ENCODE data around the gene REM2. TPM values are rescaled to one million over a fixed set of nuclear protein-coding genes. Genes with fewer than 3 reads are reported as not detected.
"Not testable (repeated sequence)": the region's sequence is repeated elsewhere in the genome, so short reads cannot be mapped to it uniquely, and the experiment has no call there.

REM2 gene
- total RNA-seq, 4 donors from 2014 or later: 1.1 TPM; not detected in 3

- no peaks in the 10 kb centered on the region for H3K9me3 ChIP-seq
- TF ChIP-seq POLR2A (IDR thresholded peaks at IDR 0.05) (no peak), CTCF (IDR thresholded peaks at IDR 0.05 in 4 of 5, conservative IDR thresholded peaks at IDR 0.05 in 1 of 5) (no peak)
- H3K36me3 ChIP-seq: peaks cover 2 to 40% of the 10 kb centered on the region in 2 donors
- peak overlapping the region in 1 of 4 donors; percentile 8 for H3K27ac ChIP-seq
- in situ Hi-C loops (cut with MboI; ENCODE audit: low sequenced_read_pairs in 4 of 4): no loop called here
- ATAC-seq: no peak
- DNase-seq: no peak
- H3K4me3 ChIP-seq: no peak overlapping the region
- no peaks in the 10 kb centered on the region for H3K27me3 ChIP-seq
- H3K4me1 ChIP-seq: peaks cover 0 to 19% of the 10 kb centered on the region in 2 donors
- intact Hi-C loops (cut with DNase I; ENCODE audit: low total_unique reads): no loop called here
These were observed 27.9 kb downstream of the REM2 start for GRCh38 chr14:22910916-22911315.

- H3K27me3 ChIP-seq; ATAC-seq; H3K4me3 ChIP-seq; H3K27ac ChIP-seq; in situ Hi-C loops (cut with MboI; ENCODE audit: low sequenced_read_pairs in 4 of 4); DNase-seq; H3K9me3 ChIP-seq; H3K36me3 ChIP-seq: not testable (repeated sequence)
- intact Hi-C loops (cut with DNase I; ENCODE audit: low total_unique reads): loop anchor here (5.0 kb wide), 3 partner anchors 43 to 318 kb away; partner anchors contain the start of genes ABHD4, LRP10 and MMP14
- peaks cover 6 to 40% of the 10 kb centered on the region in 2 donors for H3K4me1 ChIP-seq
These were observed 31.8 kb downstream of the REM2 start for GRCh38 chr14:22914836-22915235.

GRCh38 chr14:22915886-22916521 is 33.0 kb downstream of the REM2 start:
- no peak for TF ChIP-seq POLR2A (IDR thresholded peaks at IDR 0.05)
- no peak for TF ChIP-seq CTCF (IDR thresholded peaks at IDR 0.05 in 4 of 5, conservative IDR thresholded peaks at IDR 0.05 in 1 of 5)
- peaks cover 0 to 14% of the 10 kb centered on the region in 2 donors for H3K36me3 ChIP-seq
- intact Hi-C loops (cut with DNase I; ENCODE audit: low total_unique reads): loop anchor here (5.0 kb wide), 3 partner anchors 44 to 319 kb away; partner anchors contain the start of genes ABHD4, LRP10 and MMP14
- no peak for ATAC-seq
- H3K4me1 ChIP-seq: peaks cover 6 to 40% of the 10 kb centered on the region in 2 donors
- DNase-seq: peak; percentile 9 to 47
- H3K4me3 ChIP-seq: no peak overlapping the region
- in situ Hi-C loops (cut with MboI; ENCODE audit: low sequenced_read_pairs in 4 of 4): no loop called here
- H3K27me3 ChIP-seq: no peaks in the 10 kb centered on the region
- peak overlapping the region in 3 of 4 donors; percentile 44 to 99 (median 95) for H3K27ac ChIP-seq
- H3K9me3 ChIP-seq: no peaks in the 10 kb centered on the region

- H3K4me3 ChIP-seq: peak within 1 kb of the TSS; percentile 81 to 99 (median 92)
- ATAC-seq: peak; percentile 99
- intact Hi-C loops (cut with DNase I; ENCODE audit: low total_unique reads): loop anchor here (1.0 to 5.0 kb wide), 4 partner anchors 10 to 322 kb away; partner anchors contain the start of genes ABHD4, LRP10, MMP14 and PRMT5
- H3K36me3 ChIP-seq: peaks cover 0 to 42% of the 10 kb centered on the region in 2 donors
- no peaks in the 10 kb centered on the region for H3K9me3 ChIP-seq
- DNase-seq: peak; percentile 99 to 100
- H3K4me1 ChIP-seq: peaks cover 6 to 26% of the 10 kb centered on the region in 2 donors
- TF ChIP-seq POLR2A (IDR thresholded peaks at IDR 0.05) (peak; percentile 87 to 88), CTCF (IDR thresholded peaks at IDR 0.05 in 4 of 5, conservative IDR thresholded peaks at IDR 0.05 in 1 of 5) (no peak)
- H3K27ac ChIP-seq: peak within 1 kb of the TSS; percentile 95 to 99 (median 98)
- H3K27me3 ChIP-seq: no peaks in the 10 kb centered on the region
- in situ Hi-C loops (cut with MboI; ENCODE audit: low sequenced_read_pairs in 4 of 4): no loop called here
These were observed 36.0 kb downstream of the REM2 start, which contains the start of gene RBM23 for GRCh38 chr14:22918804-22919600. Gene RBM23, minus strand, starts transcription at chr14:22919149.

- Histone ChIP-seq H3K27ac (peak overlapping the region; percentile 83 to 99 (median 98)), H3K9me3 (no peaks in the 10 kb centered on the region), H3K4me1 (peaks cover 6 to 26% of the 10 kb centered on the region in 2 donors), H3K36me3 (peaks cover under 1 to 45% of the 10 kb centered on the region in 2 donors), H3K4me3 (peak overlapping the region; percentile 36 to 99 (median 72)), H3K27me3 (no peaks in the 10 kb centered on the region)
- DNase-seq (no peak), ATAC-seq (no peak)
- in situ Hi-C loops (cut with MboI; ENCODE audit: low sequenced_read_pairs in 4 of 4) (no loop called here), intact Hi-C loops (cut with DNase I; ENCODE audit: low total_unique reads) (loop anchor here (1.0 to 5.0 kb wide), 4 partner anchors 10 to 322 kb away; partner anchors contain the start of genes ABHD4, LRP10, MMP14 and PRMT5)
- TF ChIP-seq POLR2A (IDR thresholded peaks at IDR 0.05) (no peak), CTCF (IDR thresholded peaks at IDR 0.05 in 4 of 5, conservative IDR thresholded peaks at IDR 0.05 in 1 of 5) (no peak)
These were observed 36.5 kb downstream of the REM2 start for GRCh38 chr14:22919601-22919921.
